Neural cell (in vitro differentiated cells): ENCODE data around the gene RANBP10. TPM values are rescaled to one million over a fixed set of nuclear protein-coding genes. Genes with fewer than 3 reads are reported as not detected.

Experiments
- H2AFZ ChIP-seq: fragments of 200-600, 300-800 bp; sonication (generic), shearing (Covaris generic); 2 replicates; pipeline ENCODE4 v1.6.0; 2014; ENCODE audit warnings: low read depth, mild to moderate bottlenecking, antibody characterized with exemption, low read length, moderate library complexity
- H3F3A ChIP-seq: fragments of 200-600 bp; shearing (Covaris generic); 2 replicates; pipeline ENCODE4 v1.6.1; 2016; ENCODE audit warnings: mild to moderate bottlenecking, moderate library complexity, mixed read lengths, antibody characterized with exemption, low read length; ENCODE audit not compliant: insufficient read depth, poor library complexity, severe bottlenecking
- H3K27ac ChIP-seq: fragments of 200-600, 300-800 bp; sonication (generic), shearing (Covaris generic); 2 replicates; pipeline ENCODE4 v1.5.1; 2014; ENCODE audit warnings: mild to moderate bottlenecking, low read length, moderate library complexity
- H3K27me3 ChIP-seq: fragments of 300-800, 200-600 bp; sonication (generic), shearing (Covaris generic); 2 replicates; pipeline ENCODE4 v1.6.0; 2014; ENCODE audit warnings: mild to moderate bottlenecking, low read depth, low read length, moderate library complexity; ENCODE audit not compliant: insufficient read depth
- H3K36me3 ChIP-seq: fragments of 300-800, 200-600 bp; sonication (generic), shearing (Covaris generic); 2 replicates; pipeline ENCODE4 v1.5.1; 2014; ENCODE audit warnings: mild to moderate bottlenecking, antibody characterized with exemption, low read length, moderate library complexity; ENCODE audit not compliant: insufficient read depth
- H3K4me2 ChIP-seq: fragments of 300-800, 200-600 bp; sonication (generic), shearing (Covaris generic); 2 replicates; pipeline ENCODE4 v1.6.0; 2014; ENCODE audit warnings: mild to moderate bottlenecking, low read length
- H3K4me3 ChIP-seq: fragments of 300-800, 200-600 bp; sonication (generic), shearing (Covaris generic); 2 replicates; pipeline ENCODE4 v1.5.1; 2014; ENCODE audit warnings: mild to moderate bottlenecking, low read length, moderate library complexity
- H3K79me2 ChIP-seq: fragments of 200-600 bp; shearing (Covaris generic); replicated peaks from 2 replicates; pipeline ENCODE4 v1.6.0; 2014; ENCODE audit warnings: mild to moderate bottlenecking, low read length, moderate library complexity; ENCODE audit not compliant: insufficient read depth
- H3K9ac ChIP-seq: fragments of 300-800, 200-600 bp; sonication (generic), shearing (Covaris generic); 2 replicates; pipeline ENCODE4 v1.6.1; 2016; ENCODE audit warnings: mild to moderate bottlenecking, low read length, mixed read lengths
- H3K9me2 ChIP-seq: fragments of 200-600 bp; shearing (Covaris generic); 2 replicates; pipeline ENCODE4 v1.6.1; 2016; ENCODE audit warnings: mild to moderate bottlenecking, low read length, mixed read lengths; ENCODE audit not compliant: insufficient read depth
- H3K9me3 ChIP-seq: fragments of 200-600, 300-800 bp; sonication (generic), shearing (Covaris generic); 2 replicates; pipeline ENCODE4 v1.6.1; 2016; ENCODE audit warnings: mild to moderate bottlenecking, mixed run types, low read length, moderate library complexity, mixed read lengths
- H4K20me1 ChIP-seq: fragments of 200-600 bp; shearing (Covaris generic); 2 replicates; pipeline ENCODE4 v1.6.1; 2016; ENCODE audit warnings: mild to moderate bottlenecking, mixed run types; ENCODE audit not compliant: insufficient read depth
- EP300 ChIP-seq: fragments of 450-650 bp; conservative IDR thresholded peaks from 2 replicates; pipeline ENCODE4 v1.6.1; 2014; ENCODE audit warnings: antibody characterized with exemption, mild to moderate bottlenecking, moderate library complexity; ENCODE audit not compliant: poor library complexity, severe bottlenecking
- EZH2 ChIP-seq: fragments of 200-600, 300-800 bp; shearing (Covaris generic), sonication (generic); IDR thresholded peaks from 2 replicates; pipeline ENCODE4 v1.6.1; 2014; ENCODE audit warnings: antibody characterized with exemption, low read length, borderline replicate concordance, mild to moderate bottlenecking; ENCODE audit not compliant: insufficient read depth, poor library complexity, severe bottlenecking
- MXI1 ChIP-seq: fragments of 450-650 bp; conservative IDR thresholded peaks from 2 replicates; pipeline ENCODE4 v1.6.1; 2014; ENCODE audit warnings: antibody characterized with exemption, mild to moderate bottlenecking; ENCODE audit not compliant: poor library complexity, severe bottlenecking
- POLR2AphosphoS5 ChIP-seq: IDR thresholded peaks from 2 replicates; pipeline ENCODE4 v1.6.1; 2012
- RAD21 ChIP-seq: fragments of 450-650 bp; conservative IDR thresholded peaks from 2 replicates; pipeline ENCODE4 v1.6.1; 2014; ENCODE audit warnings: antibody characterized with exemption, mild to moderate bottlenecking, moderate library complexity
- SMC3 ChIP-seq: fragments of 450-650 bp; conservative IDR thresholded peaks from 2 replicates; pipeline ENCODE4 v1.6.1; 2014; ENCODE audit warnings: antibody characterized with exemption, mild to moderate bottlenecking, moderate library complexity; ENCODE audit not compliant: poor library complexity
- TAF1 ChIP-seq: IDR thresholded peaks from 2 replicates; pipeline ENCODE4 v1.6.1; 2012; ENCODE audit warnings: low read depth
- polyA plus RNA-seq: library from polyadenylated mRNA; depleted of rRNA; stranded (reverse); fragments of >200 nt; gene quantifications from 2 replicates; pipeline ENCODE4 v1.2.3, GENCODE V29; 2014
- TF ChIP-seq, protein P1 (sequence below): IDR thresholded peaks from 2 replicates; pipeline ENCODE4 v1.6.1; 2012; ENCODE audit warnings: borderline replicate concordance
- TF ChIP-seq, protein P2 (sequence below): fragments of 450-650 bp; IDR thresholded peaks from 2 replicates; pipeline ENCODE4 v1.5.1; 2014; ENCODE audit warnings: antibody characterized with exemption, mild to moderate bottlenecking, moderate library complexity; ENCODE audit not compliant: poor library complexity, severe bottlenecking

RANBP10 gene
- polyA plus RNA-seq, 1 donor from 2014 or later: 10.9 TPM

DNA sequence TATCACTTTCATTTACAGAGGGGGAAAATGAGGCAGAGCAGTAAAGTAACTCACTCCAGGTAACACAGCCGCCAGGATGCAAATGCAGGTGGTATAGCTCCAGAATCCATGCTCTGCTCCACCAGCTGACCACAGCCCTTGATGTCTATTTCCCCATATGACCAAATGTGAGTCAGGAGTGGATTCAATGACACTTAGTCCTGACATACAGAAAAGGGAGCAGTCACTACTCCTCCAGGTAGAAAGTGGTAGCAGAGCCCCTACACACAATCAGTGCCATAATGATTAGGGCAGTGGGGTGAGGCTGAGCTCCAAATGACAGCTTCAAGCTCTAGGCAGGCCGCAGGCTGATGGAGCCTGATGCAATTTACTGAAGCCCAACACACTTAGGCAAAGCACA, 44.0 kb downstream of the RANBP10 start:
- Histone ChIP-seq H3K79me2 (no peaks in the 10 kb centered on the region), H3K9ac (no peak overlapping the region)

DNA sequence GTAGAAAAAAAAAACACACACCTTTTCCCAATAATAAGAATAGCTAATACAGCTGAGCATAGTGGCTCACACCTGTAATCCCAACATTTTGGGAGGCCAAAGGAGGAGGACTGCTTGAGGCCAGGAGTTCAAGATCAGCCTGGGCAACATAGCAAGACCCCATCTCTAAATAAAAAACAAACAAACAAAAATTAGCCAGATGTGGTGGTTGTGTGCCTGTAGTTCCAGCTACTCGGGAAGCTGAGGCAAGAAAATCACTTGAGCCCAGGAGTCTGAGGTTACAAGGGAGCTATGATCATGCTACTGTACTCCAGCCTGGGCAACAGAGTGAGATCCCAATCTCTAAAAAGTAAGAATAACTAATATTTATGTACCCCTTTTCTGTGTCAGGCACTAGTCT, 44.4 kb downstream of the RANBP10 start:
- H3K9ac ChIP-seq: no peak overlapping the region
- H3K4me2 ChIP-seq: no peak overlapping the region
- no peaks in the 10 kb centered on the region for H4K20me1 ChIP-seq
- H3K27ac ChIP-seq: no peak overlapping the region
- no peaks in the 10 kb centered on the region for H3F3A ChIP-seq
- H3K9me3 ChIP-seq: no peaks in the 10 kb centered on the region
- no peaks in the 10 kb centered on the region for H3K27me3 ChIP-seq
- no peak overlapping the region for H2AFZ ChIP-seq
- no peak overlapping the region for H3K4me3 ChIP-seq
- H3K36me3 ChIP-seq: no peaks in the 10 kb centered on the region
- no peaks in the 10 kb centered on the region for H3K9me2 ChIP-seq
- H3K79me2 ChIP-seq: no peaks in the 10 kb centered on the region
- TF ChIP-seq EP300 (no peak), TAF1 (no peak), SMC3 (no peak), RAD21 (no peak), EZH2 (no peak), MXI1 (no peak), POLR2AphosphoS5 (no peak)
- TF ChIP-seq, protein P1, sequence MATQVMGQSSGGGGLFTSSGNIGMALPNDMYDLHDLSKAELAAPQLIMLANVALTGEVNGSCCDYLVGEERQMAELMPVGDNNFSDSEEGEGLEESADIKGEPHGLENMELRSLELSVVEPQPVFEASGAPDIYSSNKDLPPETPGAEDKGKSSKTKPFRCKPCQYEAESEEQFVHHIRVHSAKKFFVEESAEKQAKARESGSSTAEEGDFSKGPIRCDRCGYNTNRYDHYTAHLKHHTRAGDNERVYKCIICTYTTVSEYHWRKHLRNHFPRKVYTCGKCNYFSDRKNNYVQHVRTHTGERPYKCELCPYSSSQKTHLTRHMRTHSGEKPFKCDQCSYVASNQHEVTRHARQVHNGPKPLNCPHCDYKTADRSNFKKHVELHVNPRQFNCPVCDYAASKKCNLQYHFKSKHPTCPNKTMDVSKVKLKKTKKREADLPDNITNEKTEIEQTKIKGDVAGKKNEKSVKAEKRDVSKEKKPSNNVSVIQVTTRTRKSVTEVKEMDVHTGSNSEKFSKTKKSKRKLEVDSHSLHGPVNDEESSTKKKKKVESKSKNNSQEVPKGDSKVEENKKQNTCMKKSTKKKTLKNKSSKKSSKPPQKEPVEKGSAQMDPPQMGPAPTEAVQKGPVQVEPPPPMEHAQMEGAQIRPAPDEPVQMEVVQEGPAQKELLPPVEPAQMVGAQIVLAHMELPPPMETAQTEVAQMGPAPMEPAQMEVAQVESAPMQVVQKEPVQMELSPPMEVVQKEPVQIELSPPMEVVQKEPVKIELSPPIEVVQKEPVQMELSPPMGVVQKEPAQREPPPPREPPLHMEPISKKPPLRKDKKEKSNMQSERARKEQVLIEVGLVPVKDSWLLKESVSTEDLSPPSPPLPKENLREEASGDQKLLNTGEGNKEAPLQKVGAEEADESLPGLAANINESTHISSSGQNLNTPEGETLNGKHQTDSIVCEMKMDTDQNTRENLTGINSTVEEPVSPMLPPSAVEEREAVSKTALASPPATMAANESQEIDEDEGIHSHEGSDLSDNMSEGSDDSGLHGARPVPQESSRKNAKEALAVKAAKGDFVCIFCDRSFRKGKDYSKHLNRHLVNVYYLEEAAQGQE: no peak
- TF ChIP-seq, protein P2, sequence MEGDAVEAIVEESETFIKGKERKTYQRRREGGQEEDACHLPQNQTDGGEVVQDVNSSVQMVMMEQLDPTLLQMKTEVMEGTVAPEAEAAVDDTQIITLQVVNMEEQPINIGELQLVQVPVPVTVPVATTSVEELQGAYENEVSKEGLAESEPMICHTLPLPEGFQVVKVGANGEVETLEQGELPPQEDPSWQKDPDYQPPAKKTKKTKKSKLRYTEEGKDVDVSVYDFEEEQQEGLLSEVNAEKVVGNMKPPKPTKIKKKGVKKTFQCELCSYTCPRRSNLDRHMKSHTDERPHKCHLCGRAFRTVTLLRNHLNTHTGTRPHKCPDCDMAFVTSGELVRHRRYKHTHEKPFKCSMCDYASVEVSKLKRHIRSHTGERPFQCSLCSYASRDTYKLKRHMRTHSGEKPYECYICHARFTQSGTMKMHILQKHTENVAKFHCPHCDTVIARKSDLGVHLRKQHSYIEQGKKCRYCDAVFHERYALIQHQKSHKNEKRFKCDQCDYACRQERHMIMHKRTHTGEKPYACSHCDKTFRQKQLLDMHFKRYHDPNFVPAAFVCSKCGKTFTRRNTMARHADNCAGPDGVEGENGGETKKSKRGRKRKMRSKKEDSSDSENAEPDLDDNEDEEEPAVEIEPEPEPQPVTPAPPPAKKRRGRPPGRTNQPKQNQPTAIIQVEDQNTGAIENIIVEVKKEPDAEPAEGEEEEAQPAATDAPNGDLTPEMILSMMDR: no peak

More for the DNA sequence above, 44.0 kb downstream of the RANBP10 start:
- no peak overlapping the region for H2AFZ ChIP-seq
- H4K20me1 ChIP-seq: no peaks in the 10 kb centered on the region
- H3F3A ChIP-seq: no peaks in the 10 kb centered on the region
- H3K27ac ChIP-seq: no peak overlapping the region
- TF ChIP-seq RAD21 (no peak), SMC3 (no peak), TAF1 (no peak), EZH2 (no peak), MXI1 (no peak), POLR2AphosphoS5 (no peak), EP300 (no peak)
- TF ChIP-seq, protein P2: no peak
- TF ChIP-seq, protein P1: no peak
- H3K36me3 ChIP-seq: no peaks in the 10 kb centered on the region
- no peak overlapping the region for H3K4me2 ChIP-seq
- no peaks in the 10 kb centered on the region for H3K9me3 ChIP-seq
- H3K9me2 ChIP-seq: no peaks in the 10 kb centered on the region
- H3K4me3 ChIP-seq: no peak overlapping the region
- no peaks in the 10 kb centered on the region for H3K27me3 ChIP-seq
